PC-3 (cell line): Measurements from ENCODE around the gene CCDC197. TPM values are rescaled to one million over a fixed set of nuclear protein-coding genes. Genes with fewer than 3 reads are reported as not detected.
A peak's percentile ranks its signal among the peaks of the same experiment; 100 is the strongest.

Experiments used
- ATAC-seq: fragments of 200-7000 bp; cut with Tn5 transposase; 2 replicates; pipeline ENCODE4 v1.9.1; 2020; ENCODE audit warnings: mild to moderate bottlenecking, moderate library complexity
- BruUV-seq: library from RNA; stranded (reverse); fragments of 400-500 nt; replicated peaks from 2 replicates; lab custom pipeline; 2021; lab: Mats Ljungman, UMichigan
- CTCF ChIA-PET: fragments of 300-600 bp; sonication (Branson Sonifier 250); formaldehyde crosslinking; loops from one replicate; lab custom pipeline; 2022; ENCODE audit warnings: antibody characterized with exemption; lab: Charles Lee
- POLR2A ChIA-PET: fragments of 300-600 bp; sonication (Branson Sonifier 250); formaldehyde crosslinking; loops from one replicate; lab custom pipeline; 2022; ENCODE audit warnings: antibody characterized with exemption; ENCODE audit not compliant: unreplicated experiment; lab: Charles Lee
- DNase-seq: peaks from one replicate; pipeline ENCODE4 v3.0.0-alpha.2; 2015
- H2AFZ ChIP-seq: fragments of 300-600 bp; sonication (generic); 2 replicates; pipeline ENCODE4 v1.6.0; 2016; ENCODE audit warnings: antibody characterized with exemption, low read length
- H3F3A ChIP-seq: fragments of 300-600 bp; sonication (generic); one replicate; pipeline ENCODE4 v1.6.0; 2017; ENCODE audit warnings: antibody characterized with exemption, low read length, control low read depth, mild to moderate bottlenecking; ENCODE audit not compliant: unreplicated experiment
- H3K27ac ChIP-seq: fragments of 300-600 bp; sonication (generic); 2 replicates; pipeline ENCODE4 v1.5.1; 2016; ENCODE audit warnings: mild to moderate bottlenecking, low read length
- H3K27me3 ChIP-seq: fragments of 300-600 bp; sonication (generic); 2 replicates; pipeline ENCODE4 v1.6.1; 2016; ENCODE audit warnings: low read length, mixed read lengths
- H3K36me3 ChIP-seq: fragments of 300-600 bp; sonication (generic); 2 replicates; pipeline ENCODE4 v1.6.1; 2016; ENCODE audit warnings: low read depth, mixed run types, low read length, mixed read lengths
- H3K4me1 ChIP-seq: fragments of 300-600 bp; sonication (generic); 2 replicates; pipeline ENCODE4 v1.5.1; 2016; ENCODE audit warnings: low read length; ENCODE audit not compliant: insufficient read depth
- H3K4me2 ChIP-seq: fragments of 300-600 bp; sonication (generic); 2 replicates; pipeline ENCODE4 v1.6.0; 2016; ENCODE audit warnings: low read length
- H3K4me3 ChIP-seq: fragments of 300-600 bp; sonication (generic); 2 replicates; pipeline ENCODE4 v1.5.1; 2016; ENCODE audit warnings: mild to moderate bottlenecking, low read length, mixed read lengths
- H3K79me2 ChIP-seq: fragments of 300-600 bp; sonication (generic); 2 replicates; pipeline ENCODE4 v1.6.1; 2017; ENCODE audit warnings: low read length, mixed read lengths
- H3K9ac ChIP-seq: fragments of 300-600 bp; sonication (generic); 2 replicates; pipeline ENCODE4 v1.6.0; 2016; ENCODE audit warnings: mild to moderate bottlenecking, low read length
- H3K9me2 ChIP-seq: fragments of 300-600 bp; sonication (generic); replicated peaks from 2 replicates; pipeline ENCODE4 v1.6.1; 2016; ENCODE audit warnings: mixed run types, low read length, mixed read lengths
- H3K9me3 ChIP-seq: fragments of 300-600 bp; sonication (generic); 2 replicates; pipeline ENCODE4 v1.6.1; 2016; ENCODE audit warnings: low read length, mixed read lengths
- H4K20me1 ChIP-seq: fragments of 300-600 bp; sonication (generic); 2 replicates; pipeline ENCODE4 v1.6.1; 2016; ENCODE audit warnings: low read length, mixed read lengths
- CTCF ChIP-seq: fragments of 300-600 bp; sonication (generic); conservative IDR thresholded peaks from 2 replicates; pipeline ENCODE4 v1.5.1; 2017; ENCODE audit warnings: antibody characterized with exemption, low read depth, mild to moderate bottlenecking, low read length
- EZH2 ChIP-seq: fragments of 300-600 bp; sonication (generic); IDR thresholded peaks from one replicate; pipeline ENCODE4 v1.6.1; 2017; ENCODE audit warnings: antibody characterized with exemption, mild to moderate bottlenecking, low read length; ENCODE audit not compliant: unreplicated experiment
- EZH2phosphoT487 ChIP-seq: fragments of 300-600 bp; sonication (generic); IDR thresholded peaks from 2 replicates; pipeline ENCODE4 v1.6.1; 2018; ENCODE audit warnings: mild to moderate bottlenecking, antibody characterized with exemption, low read length, borderline replicate concordance
- intact Hi-C: fragments of 100-400 bp; cut with micrococcal nuclease; formaldehyde crosslinking; loops from 2 replicates; pipeline ENCODE4 v1.9.0; 2023
- total RNA-seq: library from RNA; depleted of rRNA; stranded (reverse); fragments of >200 nt; gene quantifications from 2 replicates; pipeline ENCODE4 v1.2.3, GENCODE V29; 2014

Gene CCDC197
- total RNA-seq, 1 experiment from 2014 or later: not detected

- POLR2A ChIA-PET: no interaction called here
- H3K4me3 ChIP-seq: no peak overlapping the region
Measured at GRCh38 chr14:94041551-94042346, 44.6 kb downstream of the CCDC197 start.

GRCh38 chr14:94042433-94043091 lies 45.5 kb downstream of the CCDC197 start:
- no peak overlapping the region for H3K4me2 ChIP-seq
- CTCF ChIA-PET: no interaction called here
- BruUV-seq: no TSS peak
- H3K9me3 ChIP-seq: no peaks in the 10 kb centered on the region
- POLR2A ChIA-PET: no interaction called here
- H3K36me3 ChIP-seq: peaks cover 32% of the 10 kb centered on the region; the same call in 1 of the 2 replicates
- no peaks in the 10 kb centered on the region for H3K27me3 ChIP-seq
- no peaks in the 10 kb centered on the region for H4K20me1 ChIP-seq
- no peaks in the 10 kb centered on the region for H3K9me2 ChIP-seq
- no peak overlapping the region for H3K27ac ChIP-seq
- H3K4me1 ChIP-seq: no peaks in the 10 kb centered on the region
- H3F3A ChIP-seq: no peaks in the 10 kb centered on the region
- no peak overlapping the region for H2AFZ ChIP-seq
- DNase-seq (no peak), ATAC-seq (no peak)
- H3K4me3 ChIP-seq: no peak overlapping the region
- intact Hi-C loops: no loop called here
- H3K9ac ChIP-seq: no peak overlapping the region
- no peak for TF ChIP-seq CTCF
- no peak for TF ChIP-seq EZH2
- no peak for TF ChIP-seq EZH2phosphoT487
- no peaks in the 10 kb centered on the region for H3K79me2 ChIP-seq

More at GRCh38 chr14:94041551-94042346, 44.6 kb downstream of the CCDC197 start:
- no peaks in the 10 kb centered on the region for H3F3A ChIP-seq
- intact Hi-C loops: no loop called here
- no peak overlapping the region for H3K9ac ChIP-seq
- no peaks in the 10 kb centered on the region for H3K9me3 ChIP-seq
- BruUV-seq: no TSS peak
- ATAC-seq: peak; percentile 23; the same call in 1 of the 2 replicates
- H3K4me1 ChIP-seq: no peaks in the 10 kb centered on the region
- no peak overlapping the region for H3K27ac ChIP-seq
- H4K20me1 ChIP-seq: no peaks in the 10 kb centered on the region
- TF ChIP-seq CTCF (no peak), EZH2phosphoT487 (no peak), EZH2 (no peak)
- no peak overlapping the region for H3K4me2 ChIP-seq
- no peak overlapping the region for H2AFZ ChIP-seq
- DNase-seq: no peak
- CTCF ChIA-PET: no interaction called here
- H3K36me3 ChIP-seq: peaks cover 25% of the 10 kb centered on the region; the same call in 1 of the 2 replicates
- H3K79me2 ChIP-seq: no peaks in the 10 kb centered on the region
- H3K27me3 ChIP-seq: no peaks in the 10 kb centered on the region
- H3K9me2 ChIP-seq: no peaks in the 10 kb centered on the region
